HFF-Myc (cell line): ENCODE results near the gene NTMT1.

Source experiments
- DNase-seq: peaks from one replicate; pipeline ENCODE4 v3.0.0-alpha.2; 2011; ENCODE audit warnings: low read depth; ENCODE audit errors: extremely low read depth
- H3K4me3 ChIP-seq: replicated peaks from 2 replicates; pipeline ENCODE4 v1.5.1; 2011; ENCODE audit warnings: low read depth, mild to moderate bottlenecking, control low read depth, low read length
- CTCF ChIP-seq: IDR thresholded peaks from 2 replicates; pipeline ENCODE4 v1.5.1; 2012; ENCODE audit warnings: mild to moderate bottlenecking, low read depth, low read length, control low read depth; ENCODE audit errors: missing control alignments

Gene NTMT1

GRCh38 chr9:129606161-129607026, 19.6 kb upstream of the NTMT1 start:
- H3K4me3 ChIP-seq, result no peak overlapping the region
- no peak for DNase-seq
- TF ChIP-seq CTCF, result no peak

GRCh38 chr9:129607027-129607387, 19.0 kb upstream of the NTMT1 start:
- DNase-seq, result no peak
- TF ChIP-seq CTCF, result no peak
- H3K4me3 ChIP-seq, result no peak overlapping the region

GRCh38 chr9:129608561-129609481, 17.1 kb upstream of the NTMT1 start:
- DNase-seq, result no peak
- no peak for TF ChIP-seq CTCF
- no peak overlapping the region for H3K4me3 ChIP-seq

DNA sequence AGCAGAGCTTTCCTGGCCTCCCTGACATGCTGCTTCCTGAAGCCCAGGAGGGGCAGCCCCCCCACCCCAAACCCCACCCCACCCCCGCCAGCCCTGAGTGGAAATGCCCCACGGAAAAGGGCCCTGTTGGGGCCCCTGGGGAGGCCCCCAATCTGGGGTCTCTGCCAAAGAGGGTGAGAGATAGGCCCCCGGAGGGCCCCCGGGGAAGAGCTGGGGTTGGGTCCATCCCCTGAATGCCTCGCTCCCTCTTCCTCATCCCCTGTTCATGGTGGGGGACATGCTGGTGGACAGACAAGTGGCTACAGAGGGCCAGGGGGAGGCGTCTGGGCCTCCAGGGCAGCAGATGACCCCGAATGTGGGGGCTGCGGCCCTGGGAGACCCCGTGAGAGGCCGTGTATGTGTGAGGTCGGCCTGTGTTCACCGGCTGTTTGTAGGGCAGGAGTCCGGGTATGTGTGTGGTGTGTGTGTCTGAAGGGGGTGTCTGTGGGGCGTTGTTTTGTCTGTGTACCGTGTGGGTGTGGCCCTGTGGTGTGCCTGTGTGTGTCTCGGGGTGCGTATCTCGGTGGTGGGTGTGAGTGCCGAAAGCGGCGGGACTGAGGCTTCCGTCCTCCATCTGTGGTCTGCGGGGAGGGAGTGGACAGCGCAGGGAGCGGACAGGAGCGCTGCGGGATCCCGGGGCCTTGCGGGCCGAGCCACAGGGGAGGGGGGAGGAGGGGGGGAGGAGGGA, 16.3 kb upstream of the NTMT1 start:
- H3K4me3 ChIP-seq, result no peak overlapping the region
- DNase-seq, result no peak
- TF ChIP-seq CTCF, result no peak

GRCh38 chr9:129610213-129610472, 15.8 kb upstream of the NTMT1 start:
- peak overlapping the region; percentile 38 for H3K4me3 ChIP-seq
- TF ChIP-seq CTCF, result no peak
- DNase-seq, result no peak

DNA sequence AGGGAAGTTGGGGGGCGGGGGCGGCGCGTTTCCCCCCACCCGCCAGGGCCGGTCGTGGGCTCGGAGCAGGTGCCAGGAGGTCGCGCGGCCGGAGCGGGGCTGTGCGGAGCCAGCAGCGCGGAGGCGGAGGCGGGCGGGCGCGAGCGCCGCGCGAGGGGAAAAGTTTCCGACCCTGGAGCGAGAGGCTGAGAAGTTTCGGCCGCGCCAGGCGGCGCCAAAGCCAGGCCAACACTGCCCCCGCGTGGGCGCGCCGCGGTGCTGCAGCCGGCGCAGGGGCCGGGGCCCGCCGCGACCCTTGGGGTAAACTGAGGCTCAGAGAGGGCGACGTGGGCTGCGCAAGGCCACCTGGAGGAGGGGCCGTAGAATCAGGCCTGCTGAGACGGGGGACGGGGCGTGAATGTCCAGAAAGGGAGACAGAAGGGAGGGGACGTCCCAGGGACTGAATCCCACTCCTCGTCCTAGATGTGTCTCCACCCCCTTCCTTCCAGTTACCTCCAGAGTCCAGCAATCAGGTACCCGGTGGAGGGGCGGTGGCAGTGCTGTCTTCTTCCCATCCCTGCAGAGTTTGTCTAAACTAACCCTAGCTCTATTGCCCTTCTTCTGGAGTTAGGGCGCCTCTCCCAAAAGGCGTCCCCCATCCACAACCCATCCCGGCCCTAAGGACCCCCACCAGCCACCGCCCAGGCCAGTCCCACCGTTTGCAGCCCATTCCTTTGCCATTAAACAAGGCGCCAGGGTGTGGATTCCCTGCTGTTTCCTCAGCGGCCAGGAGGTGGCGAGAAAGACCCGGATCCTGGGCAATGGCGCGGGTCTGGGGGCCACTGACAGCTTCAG, 15.3 kb upstream of the NTMT1 start:
- H3K4me3 ChIP-seq, result peak overlapping the region; percentile 38
- no peak for DNase-seq
- TF ChIP-seq CTCF, result peak; percentile 67
